ENCODE measurements around the gene SLC2A1. TPM values are rescaled to one million over a fixed set of nuclear protein-coding genes. Genes with fewer than 3 reads are reported as not detected.
A peak's percentile ranks its signal among the peaks of the same experiment; 100 is the strongest.

The SLC2A1 gene
- total and polyA plus RNA-seq, 9 of the 15 experiments (the other 6 are each of a cell fraction or from before 2014, with no cell fraction given) = 12.6 to 153 (median 48.0) TPM

DNA sequence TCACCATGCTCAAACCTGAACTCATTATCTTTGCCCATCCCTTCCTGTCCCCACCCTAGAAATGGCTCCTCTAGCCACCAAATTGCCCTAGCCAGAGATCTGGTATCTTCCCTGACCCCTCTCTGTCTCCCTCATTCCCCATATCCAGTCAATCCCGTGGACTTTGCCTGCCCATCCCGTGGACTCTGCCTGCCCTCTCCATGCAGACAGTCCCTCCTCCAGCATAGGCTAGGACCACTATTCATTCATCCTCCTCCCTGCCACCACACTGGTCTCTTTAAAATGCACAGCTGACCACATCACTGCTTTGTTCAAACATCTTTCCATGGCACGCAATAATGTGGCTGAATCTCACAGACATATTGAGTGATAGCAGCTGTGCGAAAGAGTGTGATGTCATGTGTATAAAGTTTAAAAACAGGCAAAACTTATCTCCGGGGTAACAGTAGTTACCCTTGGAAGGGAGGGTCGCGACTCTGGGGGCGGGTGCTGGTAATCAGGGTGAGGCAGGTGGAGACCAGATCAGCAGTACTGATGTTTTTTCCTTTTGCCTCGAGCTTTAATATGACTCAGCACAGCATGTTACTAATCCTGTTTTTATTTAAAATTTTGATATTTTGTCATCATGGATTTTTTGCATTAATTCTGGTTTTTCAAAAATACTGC lies 4.8 kb upstream of the SLC2A1 start (continued):
- TF ChIP-seq SIX5 (IDR thresholded peaks at IDR 0.05; ENCODE audit: borderline replicate concordance in 1 of 2, insufficient read depth in 1 of 2, low read depth in 1 of 2, low read length in 2 of 2) (no peak), ARNT (IDR thresholded peaks at IDR 0.05) (peak; percentile 77 to 97; a peak in 3 of 4 replicates), ZNF165 (CRISPR knock-in tag; IDR thresholded peaks at IDR 0.05; ENCODE audit: borderline replicate concordance) (no peak), ZFPM2 (CRISPR knock-in tag; IDR thresholded peaks at IDR 0.05) (no peak), CEBPB (tag; IDR thresholded peaks at IDR 0.05) (no peak), NBN (IDR thresholded peaks at IDR 0.05; ENCODE audit: low read depth) (peak; percentile 88; the same call in 1 of the 2 replicates), NCOR1 (IDR thresholded peaks at IDR 0.05) (peak; percentile 99), MYNN (IDR thresholded peaks at IDR 0.05) (peak; percentile 93), MYNN (CRISPR knock-in tag; IDR thresholded peaks at IDR 0.05) (no peak), ZBTB1 (CRISPR knock-in tag; IDR thresholded peaks at IDR 0.05; ENCODE audit: borderline replicate concordance, low read depth) (no peak), ZNF408 (CRISPR knock-in tag; IDR thresholded peaks at IDR 0.05; ENCODE audit: low read depth) (no peak)
- TF ChIP-seq, protein P1, sequence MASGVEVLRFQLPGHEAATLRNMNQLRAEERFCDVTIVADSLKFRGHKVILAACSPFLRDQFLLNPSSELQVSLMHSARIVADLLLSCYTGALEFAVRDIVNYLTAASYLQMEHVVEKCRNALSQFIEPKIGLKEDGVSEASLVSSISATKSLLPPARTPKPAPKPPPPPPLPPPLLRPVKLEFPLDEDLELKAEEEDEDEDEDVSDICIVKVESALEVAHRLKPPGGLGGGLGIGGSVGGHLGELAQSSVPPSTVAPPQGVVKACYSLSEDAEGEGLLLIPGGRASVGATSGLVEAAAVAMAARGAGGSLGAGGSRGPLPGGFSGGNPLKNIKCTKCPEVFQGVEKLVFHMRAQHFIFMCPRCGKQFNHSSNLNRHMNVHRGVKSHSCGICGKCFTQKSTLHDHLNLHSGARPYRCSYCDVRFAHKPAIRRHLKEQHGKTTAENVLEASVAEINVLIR (CRISPR knock-in tag; IDR thresholded peaks at IDR 0.05) = peak; percentile 74
- TF ChIP-seq, protein P2, sequence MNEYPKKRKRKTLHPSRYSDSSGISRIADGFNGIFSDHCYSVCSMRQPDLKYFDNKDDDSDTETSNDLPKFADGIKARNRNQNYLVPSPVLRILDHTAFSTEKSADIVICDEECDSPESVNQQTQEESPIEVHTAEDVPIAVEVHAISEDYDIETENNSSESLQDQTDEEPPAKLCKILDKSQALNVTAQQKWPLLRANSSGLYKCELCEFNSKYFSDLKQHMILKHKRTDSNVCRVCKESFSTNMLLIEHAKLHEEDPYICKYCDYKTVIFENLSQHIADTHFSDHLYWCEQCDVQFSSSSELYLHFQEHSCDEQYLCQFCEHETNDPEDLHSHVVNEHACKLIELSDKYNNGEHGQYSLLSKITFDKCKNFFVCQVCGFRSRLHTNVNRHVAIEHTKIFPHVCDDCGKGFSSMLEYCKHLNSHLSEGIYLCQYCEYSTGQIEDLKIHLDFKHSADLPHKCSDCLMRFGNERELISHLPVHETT (CRISPR knock-in tag; conservative IDR thresholded peaks at IDR 0.05 in 1 of 2, IDR thresholded peaks at IDR 0.05 in 1 of 2) = peak in 1 of 2 experiments; percentile 74; a peak in 1 of 4 replicates
- TF ChIP-seq, protein P3, sequence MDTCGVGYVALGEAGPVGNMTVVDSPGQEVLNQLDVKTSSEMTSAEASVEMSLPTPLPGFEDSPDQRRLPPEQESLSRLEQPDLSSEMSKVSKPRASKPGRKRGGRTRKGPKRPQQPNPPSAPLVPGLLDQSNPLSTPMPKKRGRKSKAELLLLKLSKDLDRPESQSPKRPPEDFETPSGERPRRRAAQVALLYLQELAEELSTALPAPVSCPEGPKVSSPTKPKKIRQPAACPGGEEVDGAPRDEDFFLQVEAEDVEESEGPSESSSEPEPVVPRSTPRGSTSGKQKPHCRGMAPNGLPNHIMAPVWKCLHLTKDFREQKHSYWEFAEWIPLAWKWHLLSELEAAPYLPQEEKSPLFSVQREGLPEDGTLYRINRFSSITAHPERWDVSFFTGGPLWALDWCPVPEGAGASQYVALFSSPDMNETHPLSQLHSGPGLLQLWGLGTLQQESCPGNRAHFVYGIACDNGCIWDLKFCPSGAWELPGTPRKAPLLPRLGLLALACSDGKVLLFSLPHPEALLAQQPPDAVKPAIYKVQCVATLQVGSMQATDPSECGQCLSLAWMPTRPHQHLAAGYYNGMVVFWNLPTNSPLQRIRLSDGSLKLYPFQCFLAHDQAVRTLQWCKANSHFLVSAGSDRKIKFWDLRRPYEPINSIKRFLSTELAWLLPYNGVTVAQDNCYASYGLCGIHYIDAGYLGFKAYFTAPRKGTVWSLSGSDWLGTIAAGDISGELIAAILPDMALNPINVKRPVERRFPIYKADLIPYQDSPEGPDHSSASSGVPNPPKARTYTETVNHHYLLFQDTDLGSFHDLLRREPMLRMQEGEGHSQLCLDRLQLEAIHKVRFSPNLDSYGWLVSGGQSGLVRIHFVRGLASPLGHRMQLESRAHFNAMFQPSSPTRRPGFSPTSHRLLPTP (IDR thresholded peaks at IDR 0.05; ENCODE audit: borderline replicate concordance, extremely low read depth, insufficient read length) = no peak
- TF ChIP-seq, protein P4, sequence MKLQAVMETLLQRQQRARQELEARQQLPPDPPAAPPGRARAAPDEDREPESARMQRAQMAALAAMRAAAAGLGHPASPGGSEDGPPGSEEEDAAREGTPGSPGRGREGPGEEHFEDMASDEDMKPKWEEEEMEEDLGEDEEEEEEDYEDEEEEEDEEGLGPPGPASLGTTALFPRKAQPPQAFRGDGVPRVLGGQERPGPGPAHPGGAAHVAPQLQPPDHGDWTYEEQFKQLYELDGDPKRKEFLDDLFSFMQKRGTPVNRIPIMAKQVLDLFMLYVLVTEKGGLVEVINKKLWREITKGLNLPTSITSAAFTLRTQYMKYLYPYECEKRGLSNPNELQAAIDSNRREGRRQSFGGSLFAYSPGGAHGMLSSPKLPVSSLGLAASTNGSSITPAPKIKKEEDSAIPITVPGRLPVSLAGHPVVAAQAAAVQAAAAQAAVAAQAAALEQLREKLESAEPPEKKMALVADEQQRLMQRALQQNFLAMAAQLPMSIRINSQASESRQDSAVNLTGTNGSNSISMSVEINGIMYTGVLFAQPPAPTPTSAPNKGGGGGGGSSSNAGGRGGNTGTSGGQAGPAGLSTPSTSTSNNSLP (IDR thresholded peaks at IDR 0.05; ENCODE audit: borderline replicate concordance, low read depth, low read length) = peak; percentile 98
